DND-41 (cell line): Measurements from ENCODE around the gene HCRTR1.

ENCODE experiments used
- CTCF ChIP-seq: IDR thresholded peaks from 2 replicates; pipeline ENCODE4 v1.5.1; 2012; ENCODE audit warnings: borderline replicate concordance, low read length, moderate library complexity, mild to moderate bottlenecking; ENCODE audit not compliant: poor library complexity, severe bottlenecking; ENCODE audit errors: extremely low read depth
- EZH2 ChIP-seq: IDR thresholded peaks from 3 replicates; pipeline ENCODE4 v1.6.1; 2012; ENCODE audit warnings: borderline replicate concordance, low read depth, mild to moderate bottlenecking, moderate library complexity, low read length, inconsistent platforms; ENCODE audit not compliant: severe bottlenecking

- TF ChIP-seq CTCF: no peak
- no peak for TF ChIP-seq EZH2
Measured at GRCh38 chr1:31668303-31668883, 50.9 kb downstream of the HCRTR1 start.
